Spleen (tissue), 7 donors: ENCODE measurements around the gene LDAH.

Source experiments
- POLR2A ChIP-seq, 3 donors: fragments of 450-650 bp; IDR thresholded peaks; one replicate each; pipeline ENCODE4 v1.5.1; 2017; ENCODE audit warnings: antibody characterized with exemption in 3 of 3, mild to moderate bottlenecking in 1 of 3
- POLR2AphosphoS5 ChIP-seq, 3 donors: sonication (generic); formaldehyde crosslinking; IDR thresholded peaks; one replicate each; pipeline ENCODE4 v1.5.1; 2017; ENCODE audit warnings: antibody characterized with exemption in 3 of 3
- TF ChIP-seq, protein P1 (sequence below), 11 experiments: fragments of 200-600 bp in 7 of 11; fragments of 450-650 bp in 4 of 11; sonication (generic) in 4 of 11; IDR thresholded peaks in 8 of 11; conservative IDR thresholded peaks in 3 of 11; 1 replicate in 7 of 11; 2 replicates in 4 of 11; pipeline versions ENCODE4 v1.4.0 to v1.8.0; 2016 to 2021; ENCODE audit warnings: antibody characterized with exemption in 11 of 11, inconsistent platforms in 4 of 11, mild to moderate bottlenecking in 1 of 11
- donor health status: DM: no; HTN: no; CAD: no; lungs with moderate emphysema.
- donor health status: DM: no; HTN: no; CAD: no.
- donor health status: DM: no; HTN: no; CAD: no.

- TF ChIP-seq, protein P1, sequence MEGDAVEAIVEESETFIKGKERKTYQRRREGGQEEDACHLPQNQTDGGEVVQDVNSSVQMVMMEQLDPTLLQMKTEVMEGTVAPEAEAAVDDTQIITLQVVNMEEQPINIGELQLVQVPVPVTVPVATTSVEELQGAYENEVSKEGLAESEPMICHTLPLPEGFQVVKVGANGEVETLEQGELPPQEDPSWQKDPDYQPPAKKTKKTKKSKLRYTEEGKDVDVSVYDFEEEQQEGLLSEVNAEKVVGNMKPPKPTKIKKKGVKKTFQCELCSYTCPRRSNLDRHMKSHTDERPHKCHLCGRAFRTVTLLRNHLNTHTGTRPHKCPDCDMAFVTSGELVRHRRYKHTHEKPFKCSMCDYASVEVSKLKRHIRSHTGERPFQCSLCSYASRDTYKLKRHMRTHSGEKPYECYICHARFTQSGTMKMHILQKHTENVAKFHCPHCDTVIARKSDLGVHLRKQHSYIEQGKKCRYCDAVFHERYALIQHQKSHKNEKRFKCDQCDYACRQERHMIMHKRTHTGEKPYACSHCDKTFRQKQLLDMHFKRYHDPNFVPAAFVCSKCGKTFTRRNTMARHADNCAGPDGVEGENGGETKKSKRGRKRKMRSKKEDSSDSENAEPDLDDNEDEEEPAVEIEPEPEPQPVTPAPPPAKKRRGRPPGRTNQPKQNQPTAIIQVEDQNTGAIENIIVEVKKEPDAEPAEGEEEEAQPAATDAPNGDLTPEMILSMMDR (IDR thresholded peaks at IDR 0.05 in 8 of 11, conservative IDR thresholded peaks at IDR 0.05 in 3 of 11) = no peak
- no peak for TF ChIP-seq POLR2A (IDR thresholded peaks at IDR 0.05)
- TF ChIP-seq POLR2AphosphoS5 (IDR thresholded peaks at IDR 0.05) = no peak
Observed at GRCh38 chr2:20667531-20668401, 155.1 kb downstream of the LDAH start.
